Measurements from ENCODE around the gene SOCS3. TPM values are rescaled to one million over a fixed set of nuclear protein-coding genes. Genes with fewer than 3 reads are reported as not detected.
A peak's percentile ranks its signal among the peaks of the same experiment; 100 is the strongest.
"Not testable (repeated sequence)": the region's sequence is repeated elsewhere in the genome, so short reads cannot be mapped to it uniquely, and the experiment has no call there.

Gene SOCS3
- polyA plus RNA-seq, 2 donors = 6.6 to 20.1 TPM

- 55 to 76% methylated on average over 20 to 22 of the region's 22 CpGs for WGBS, 2 donors
- no peaks in the 10 kb centered on the region for H3K36me3 ChIP-seq (ENCODE audit: control insufficient read depth in 2 of 2, insufficient read depth in 2 of 2, low read length in 1 of 2)
- H3K4me1 ChIP-seq (ENCODE audit: control insufficient read depth in 2 of 2, insufficient read depth in 2 of 2, low read length in 1 of 2) = peaks cover 14 to 32% of the 10 kb centered on the region in 2 donors
- H3K4me3 ChIP-seq (ENCODE audit: low read depth in 1 of 2, low read length in 2 of 2) = no peak overlapping the region
- peak overlapping the region; percentile 83 to 88 for H3K27ac ChIP-seq (ENCODE audit: low read depth in 2 of 2, low read length in 1 of 2)
- H3K27me3 ChIP-seq (ENCODE audit: control insufficient read depth in 1 of 2, insufficient read depth in 2 of 2, low read length in 2 of 2) = no peaks in the 10 kb centered on the region
- no peaks in the 10 kb centered on the region for H3K9me3 ChIP-seq (ENCODE audit: control insufficient read depth in 2 of 2, insufficient read depth in 1 of 2, low read depth in 1 of 2, low read length in 1 of 2)
These were observed 43.6 kb downstream of the SOCS3 start for GRCh38 chr17:78316115-78316866.

- H3K4me1 ChIP-seq (ENCODE audit: control insufficient read depth in 2 of 2, insufficient read depth in 2 of 2, low read length in 1 of 2) = peaks cover 14 to 32% of the 10 kb centered on the region in 2 donors
- no peak overlapping the region for H3K4me3 ChIP-seq (ENCODE audit: low read depth in 1 of 2, low read length in 2 of 2)
- H3K36me3 ChIP-seq (ENCODE audit: control insufficient read depth in 2 of 2, insufficient read depth in 2 of 2, low read length in 1 of 2) = no peaks in the 10 kb centered on the region
- no peaks in the 10 kb centered on the region for H3K9me3 ChIP-seq (ENCODE audit: control insufficient read depth in 2 of 2, insufficient read depth in 1 of 2, low read depth in 1 of 2, low read length in 1 of 2)
- 6 to 21% methylated on average over 12 of the region's 12 CpGs for WGBS, 2 donors
- no peaks in the 10 kb centered on the region for H3K27me3 ChIP-seq (ENCODE audit: control insufficient read depth in 1 of 2, insufficient read depth in 2 of 2, low read length in 2 of 2)
- H3K27ac ChIP-seq (ENCODE audit: low read depth in 2 of 2, low read length in 1 of 2) = peak overlapping the region; percentile 83 to 92
These were observed 44.3 kb downstream of the SOCS3 start for GRCh38 chr17:78315355-78316114.

- Histone ChIP-seq H3K27me3 (ENCODE audit: control insufficient read depth in 1 of 2, insufficient read depth in 2 of 2, low read length in 2 of 2) (no peaks in the 10 kb centered on the region), H3K27ac (ENCODE audit: low read depth in 2 of 2, low read length in 1 of 2) (peak overlapping the region; percentile 83 to 92), H3K9me3 (ENCODE audit: control insufficient read depth in 2 of 2, insufficient read depth in 1 of 2, low read depth in 1 of 2, low read length in 1 of 2) (no peaks in the 10 kb centered on the region), H3K36me3 (ENCODE audit: control insufficient read depth in 2 of 2, insufficient read depth in 2 of 2, low read length in 1 of 2) (no peaks in the 10 kb centered on the region), H3K4me1 (ENCODE audit: control insufficient read depth in 2 of 2, insufficient read depth in 2 of 2, low read length in 1 of 2) (peaks cover 14 to 32% of the 10 kb centered on the region in 2 donors), H3K4me3 (ENCODE audit: low read depth in 1 of 2, low read length in 2 of 2) (no peak overlapping the region)
- WGBS, 2 donors = 56 to 73% methylated on average over 12 of the region's 12 CpGs
These were observed 45.1 kb downstream of the SOCS3 start for GRCh38 chr17:78314683-78315354.

GRCh38 chr17:78313735-78314648 lies 45.9 kb downstream of the SOCS3 start:
- WGBS, 2 donors = 2% methylated on average over 65 to 80 of the region's 80 CpGs
- Histone ChIP-seq H3K27ac (ENCODE audit: low read depth in 2 of 2, low read length in 1 of 2) (peak overlapping the region; percentile 61 to 81), H3K4me3 (ENCODE audit: low read depth in 1 of 2, low read length in 2 of 2) (peak overlapping the region; percentile 37 to 42), H3K9me3 (ENCODE audit: control insufficient read depth in 2 of 2, insufficient read depth in 1 of 2, low read depth in 1 of 2, low read length in 1 of 2) (no peaks in the 10 kb centered on the region), H3K36me3 (ENCODE audit: control insufficient read depth in 2 of 2, insufficient read depth in 2 of 2, low read length in 1 of 2) (no peaks in the 10 kb centered on the region), H3K4me1 (ENCODE audit: control insufficient read depth in 2 of 2, insufficient read depth in 2 of 2, low read length in 1 of 2) (peaks cover 14 to 32% of the 10 kb centered on the region in 2 donors), H3K27me3 (ENCODE audit: control insufficient read depth in 1 of 2, insufficient read depth in 2 of 2, low read length in 2 of 2) (no peaks in the 10 kb centered on the region)

GRCh38 chr17:78309659-78310255 lies 50.1 kb downstream of the SOCS3 start:
- 90 to 94% methylated on average over 12 of the region's 12 CpGs for WGBS, 2 donors
- H3K4me3 ChIP-seq (ENCODE audit: low read depth in 1 of 2, low read length in 2 of 2); H3K36me3 ChIP-seq (ENCODE audit: control insufficient read depth in 2 of 2, insufficient read depth in 2 of 2, low read length in 1 of 2); H3K27ac ChIP-seq (ENCODE audit: low read depth in 2 of 2, low read length in 1 of 2); H3K9me3 ChIP-seq (ENCODE audit: control insufficient read depth in 2 of 2, insufficient read depth in 1 of 2, low read depth in 1 of 2, low read length in 1 of 2); H3K27me3 ChIP-seq (ENCODE audit: control insufficient read depth in 1 of 2, insufficient read depth in 2 of 2, low read length in 2 of 2); H3K4me1 ChIP-seq (ENCODE audit: control insufficient read depth in 2 of 2, insufficient read depth in 2 of 2, low read length in 1 of 2): not testable (repeated sequence)

GRCh38 chr17:78307887-78308638 lies 51.8 kb downstream of the SOCS3 start:
- Histone ChIP-seq H3K27me3 (ENCODE audit: control insufficient read depth in 1 of 2, insufficient read depth in 2 of 2, low read length in 2 of 2) (no peaks in the 10 kb centered on the region), H3K4me1 (ENCODE audit: control insufficient read depth in 2 of 2, insufficient read depth in 2 of 2, low read length in 1 of 2) (no peaks in the 10 kb centered on the region), H3K9me3 (ENCODE audit: control insufficient read depth in 2 of 2, insufficient read depth in 1 of 2, low read depth in 1 of 2, low read length in 1 of 2) (peaks cover 0 to 3% of the 10 kb centered on the region in 2 donors), H3K36me3 (ENCODE audit: control insufficient read depth in 2 of 2, insufficient read depth in 2 of 2, low read length in 1 of 2) (no peaks in the 10 kb centered on the region), H3K4me3 (ENCODE audit: low read depth in 1 of 2, low read length in 2 of 2) (no peak overlapping the region), H3K27ac (ENCODE audit: low read depth in 2 of 2, low read length in 1 of 2) (no peak overlapping the region)
- WGBS, 2 donors = 62 to 70% methylated on average over 13 of the region's 13 CpGs

- no peaks in the 10 kb centered on the region for H3K36me3 ChIP-seq (ENCODE audit: control insufficient read depth in 2 of 2, insufficient read depth in 2 of 2, low read length in 1 of 2)
- H3K4me3 ChIP-seq (ENCODE audit: low read depth in 1 of 2, low read length in 2 of 2) = no peak overlapping the region
- peaks cover 0 to 4% of the 10 kb centered on the region in 2 donors for H3K9me3 ChIP-seq (ENCODE audit: control insufficient read depth in 2 of 2, insufficient read depth in 1 of 2, low read depth in 1 of 2, low read length in 1 of 2)
- H3K27ac ChIP-seq (ENCODE audit: low read depth in 2 of 2, low read length in 1 of 2) = no peak overlapping the region
- no peaks in the 10 kb centered on the region for H3K4me1 ChIP-seq (ENCODE audit: control insufficient read depth in 2 of 2, insufficient read depth in 2 of 2, low read length in 1 of 2)
- no peaks in the 10 kb centered on the region for H3K27me3 ChIP-seq (ENCODE audit: control insufficient read depth in 1 of 2, insufficient read depth in 2 of 2, low read length in 2 of 2)
- WGBS, 2 donors = 75 to 84% methylated on average over 1 of the region's 1 CpG
These were observed 53.0 kb downstream of the SOCS3 start for GRCh38 chr17:78306913-78307312.
